Measurements from ENCODE around the gene GPD2.

Gene GPD2

GRCh38 chr2:156489195-156489594 lies 53.0 kb downstream of the GPD2 start:
- ATAC-seq (ENCODE audit: insufficient read depth, low read depth) (no peak), DNase-seq (no peak)
- H3K36me3 ChIP-seq (ENCODE audit: insufficient read depth, low read length), result no peaks in the 10 kb centered on the region
- H3K27me3 ChIP-seq (ENCODE audit: insufficient read depth, low read length, poor library complexity), result no peaks in the 10 kb centered on the region
- H3K27ac ChIP-seq (ENCODE audit: low read length), result no peak overlapping the region
- H3K79me2 ChIP-seq (ENCODE audit: insufficient read depth, low read length), result no peaks in the 10 kb centered on the region
- no peak overlapping the region for H3K4me3 ChIP-seq (ENCODE audit: low read depth in 1 of 2, low read length in 2 of 2)
- no peaks in the 10 kb centered on the region for H3K4me1 ChIP-seq (ENCODE audit: insufficient read depth, low read length)
- no peak overlapping the region for H3K9ac ChIP-seq (ENCODE audit: low read depth, low read length)
- H3K4me2 ChIP-seq (ENCODE audit: insufficient read depth, low read length), result no peak overlapping the region
- TF ChIP-seq CTCF (IDR thresholded peaks at IDR 0.05; ENCODE audit: borderline replicate concordance, extremely low read depth, low read length, poor library complexity, severe bottlenecking), result no peak
- TF ChIP-seq EZH2 (IDR thresholded peaks at IDR 0.05; ENCODE audit: borderline replicate concordance, low read depth, low read length, severe bottlenecking), result no peak
- H4K20me1 ChIP-seq (ENCODE audit: insufficient read depth, low read length), result no peaks in the 10 kb centered on the region
- no peak overlapping the region for H2AFZ ChIP-seq (ENCODE audit: low read depth, low read length)
- H3K9me3 ChIP-seq (ENCODE audit: insufficient read depth, low read length, severe bottlenecking), result no peaks in the 10 kb centered on the region

- no peak for TF ChIP-seq EZH2 (IDR thresholded peaks at IDR 0.05; ENCODE audit: borderline replicate concordance, low read depth, low read length, severe bottlenecking)
- TF ChIP-seq CTCF (IDR thresholded peaks at IDR 0.05; ENCODE audit: borderline replicate concordance, extremely low read depth, low read length, poor library complexity, severe bottlenecking), result no peak
- no peak overlapping the region for H3K9ac ChIP-seq (ENCODE audit: low read depth, low read length)
These were observed 53.7 kb downstream of the GPD2 start for GRCh38 chr2:156489750-156490465.

GRCh38 chr2:156490466-156490840 lies 54.3 kb downstream of the GPD2 start:
- H4K20me1 ChIP-seq (ENCODE audit: insufficient read depth, low read length), result no peaks in the 10 kb centered on the region
- no peak for ATAC-seq (ENCODE audit: insufficient read depth, low read depth)
- TF ChIP-seq EZH2 (IDR thresholded peaks at IDR 0.05; ENCODE audit: borderline replicate concordance, low read depth, low read length, severe bottlenecking), result no peak
- TF ChIP-seq CTCF (IDR thresholded peaks at IDR 0.05; ENCODE audit: borderline replicate concordance, extremely low read depth, low read length, poor library complexity, severe bottlenecking), result no peak
- no peaks in the 10 kb centered on the region for H3K36me3 ChIP-seq (ENCODE audit: insufficient read depth, low read length)
- no peak overlapping the region for H3K4me3 ChIP-seq (ENCODE audit: low read depth in 1 of 2, low read length in 2 of 2)
- H3K4me1 ChIP-seq (ENCODE audit: insufficient read depth, low read length), result no peaks in the 10 kb centered on the region
- H3K27ac ChIP-seq (ENCODE audit: low read length), result no peak overlapping the region
- H2AFZ ChIP-seq (ENCODE audit: low read depth, low read length), result no peak overlapping the region
- no peak overlapping the region for H3K9ac ChIP-seq (ENCODE audit: low read depth, low read length)
- DNase-seq, result no peak
- no peaks in the 10 kb centered on the region for H3K79me2 ChIP-seq (ENCODE audit: insufficient read depth, low read length)
- no peaks in the 10 kb centered on the region for H3K9me3 ChIP-seq (ENCODE audit: insufficient read depth, low read length, severe bottlenecking)
- H3K4me2 ChIP-seq (ENCODE audit: insufficient read depth, low read length), result no peak overlapping the region
- no peaks in the 10 kb centered on the region for H3K27me3 ChIP-seq (ENCODE audit: insufficient read depth, low read length, poor library complexity)

More at GRCh38 chr2:156489750-156490465, 53.7 kb downstream of the GPD2 start:
- DNase-seq (no peak), ATAC-seq (ENCODE audit: insufficient read depth, low read depth) (no peak)
- Histone ChIP-seq H3K4me3 (ENCODE audit: low read depth in 1 of 2, low read length in 2 of 2) (no peak overlapping the region), H3K27me3 (ENCODE audit: insufficient read depth, low read length, poor library complexity) (no peaks in the 10 kb centered on the region), H3K36me3 (ENCODE audit: insufficient read depth, low read length) (no peaks in the 10 kb centered on the region), H4K20me1 (ENCODE audit: insufficient read depth, low read length) (no peaks in the 10 kb centered on the region), H3K4me1 (ENCODE audit: insufficient read depth, low read length) (no peaks in the 10 kb centered on the region), H3K9me3 (ENCODE audit: insufficient read depth, low read length, severe bottlenecking) (no peaks in the 10 kb centered on the region), H3K27ac (ENCODE audit: low read length) (no peak overlapping the region), H3K4me2 (ENCODE audit: insufficient read depth, low read length) (no peak overlapping the region), H3K79me2 (ENCODE audit: insufficient read depth, low read length) (no peaks in the 10 kb centered on the region), H2AFZ (ENCODE audit: low read depth, low read length) (no peak overlapping the region)

All from DND-41 (cell line).